Gastrocnemius medialis (tissue), 4 donors: ENCODE measurements around the gene OPCML. TPM values are rescaled to one million over a fixed set of nuclear protein-coding genes. Genes with fewer than 3 reads are reported as not detected.

Source experiments
- ATAC-seq, 2 donors: fragments of 150-250 bp; one replicate each; pipeline ENCODE4 v1.9.1; 2016
- DNase-seq, 2 donors: peaks; one replicate each; pipeline ENCODE4 v3.0.0-alpha.2; 2019
- H3K27ac ChIP-seq, 4 donors: fragments of 200-600 bp; sonication (generic); 1 replicate in 1 of 4; 2 replicates in 3 of 4; pipeline ENCODE4 v1.5.1; 2016 to 2018; ENCODE audit warnings: mild to moderate bottlenecking in 2 of 4, moderate library complexity in 1 of 4
- H3K27me3 ChIP-seq, 3 donors: fragments of 200-600 bp; sonication (generic) in 2 of 3; 1 replicate in 1 of 3; 2 replicates in 2 of 3; pipeline versions ENCODE4 v1.5.1 to v1.6.0; 2016 to 2019; ENCODE audit warnings: mild to moderate bottlenecking in 1 of 3, moderate library complexity in 1 of 3
- H3K36me3 ChIP-seq, 2 donors: fragments of 200-600 bp; sonication (generic) in 1 of 2; one replicate each; pipeline ENCODE4 v1.5.1; 2017 to 2018
- H3K4me1 ChIP-seq, 2 donors: fragments of 200-600 bp; sonication (generic) in 1 of 2; one replicate each; pipeline ENCODE4 v1.5.1; 2016 to 2017; ENCODE audit warnings: mild to moderate bottlenecking in 2 of 2
- H3K4me3 ChIP-seq, 4 donors: fragments of 200-600 bp; sonication (generic) in 3 of 4; 1 replicate in 1 of 4; 2 replicates in 3 of 4; pipeline ENCODE4 v1.5.1; 2016 to 2019; ENCODE audit warnings: mild to moderate bottlenecking in 2 of 4
- H3K9me3 ChIP-seq, 3 donors: fragments of 200-600 bp; sonication (generic) in 2 of 3; 1 replicate in 1 of 3; 2 replicates in 2 of 3; pipeline ENCODE4 v1.5.1; 2016 to 2019
- CTCF ChIP-seq, 5 experiments: fragments of 450-650 bp in 3 of 5; fragments of 200-600 bp in 2 of 5; sonication (generic) in 2 of 5; IDR thresholded peaks in 4 of 5; conservative IDR thresholded peaks in 1 of 5; 1 replicate in 4 of 5; 2 replicates in 1 of 5; pipeline ENCODE4 v1.5.1; 2016 to 2019; ENCODE audit warnings: antibody characterized with exemption in 5 of 5, mild to moderate bottlenecking in 3 of 5, moderate library complexity in 3 of 5
- POLR2A ChIP-seq, 2 donors: fragments of 450-650 bp; IDR thresholded peaks; one replicate each; pipeline ENCODE4 v1.6.1; 2017; ENCODE audit warnings: antibody characterized with exemption in 2 of 2, mild to moderate bottlenecking in 2 of 2, moderate library complexity in 2 of 2
- in situ Hi-C, 4 donors: fragments of 200-750 bp; cut with MboI; loops; one replicate each; pipeline versions ENCODE4 v1.15.0 to v1.8.0; 2017; ENCODE audit warnings: low sequenced_read_pairs in 4 of 4
- intact Hi-C: fragments of 100-400 bp; cut with DNase I; formaldehyde crosslinking; loops from one replicate; pipeline ENCODE4 v1.15.1; 2023; ENCODE audit warnings: low total_unique reads
- total RNA-seq, 4 donors: library from RNA; depleted of rRNA; stranded (reverse); fragments of >200 nt; gene quantifications; one replicate each; pipeline versions ENCODE4 v1.1.0 to v1.2.3, GENCODE V29; 2016

Gene OPCML
- total RNA-seq, 4 donors from 2014 or later, result not detected

GRCh38 chr11:133355095-133355494, 177.2 kb downstream of the OPCML start:
- intact Hi-C loops (no loop called here), in situ Hi-C loops (no loop called here)
- no peaks in the 10 kb centered on the region for H3K4me1 ChIP-seq
- H3K27me3 ChIP-seq, result no peaks in the 10 kb centered on the region
- TF ChIP-seq POLR2A (IDR thresholded peaks at IDR 0.05) (no peak), CTCF (IDR thresholded peaks at IDR 0.05 in 4 of 5, conservative IDR thresholded peaks at IDR 0.05 in 1 of 5) (no peak)
- no peak for ATAC-seq
- H3K9me3 ChIP-seq, result no peaks in the 10 kb centered on the region
- H3K27ac ChIP-seq, result no peak overlapping the region
- no peak overlapping the region for H3K4me3 ChIP-seq
- H3K36me3 ChIP-seq, result no peaks in the 10 kb centered on the region
- DNase-seq, result no peak

- TF ChIP-seq POLR2A (IDR thresholded peaks at IDR 0.05) (no peak), CTCF (IDR thresholded peaks at IDR 0.05 in 4 of 5, conservative IDR thresholded peaks at IDR 0.05 in 1 of 5) (no peak)
- Histone ChIP-seq H3K4me3 (no peak overlapping the region), H3K27me3 (no peaks in the 10 kb centered on the region), H3K9me3 (no peaks in the 10 kb centered on the region), H3K4me1 (no peaks in the 10 kb centered on the region), H3K36me3 (no peaks in the 10 kb centered on the region), H3K27ac (no peak overlapping the region)
- in situ Hi-C loops (no loop called here), intact Hi-C loops (no loop called here)
- ATAC-seq, result no peak
- DNase-seq, result no peak
Measured at GRCh38 chr11:133354069-133354468, 178.2 kb downstream of the OPCML start.

- Histone ChIP-seq H3K27ac (no peak overlapping the region), H3K4me1 (no peaks in the 10 kb centered on the region), H3K9me3 (no peaks in the 10 kb centered on the region), H3K4me3 (no peak overlapping the region), H3K36me3 (no peaks in the 10 kb centered on the region), H3K27me3 (no peaks in the 10 kb centered on the region)
- in situ Hi-C loops (no loop called here), intact Hi-C loops (no loop called here)
- DNase-seq, result no peak
- no peak for TF ChIP-seq CTCF (IDR thresholded peaks at IDR 0.05 in 4 of 5, conservative IDR thresholded peaks at IDR 0.05 in 1 of 5)
- TF ChIP-seq POLR2A (IDR thresholded peaks at IDR 0.05), result no peak
- no peak for ATAC-seq
Measured at GRCh38 chr11:133350045-133350444, 182.3 kb downstream of the OPCML start.

GRCh38 chr11:133347988-133348387, 184.3 kb downstream of the OPCML start:
- in situ Hi-C loops, result no loop called here
- H3K27ac ChIP-seq, result no peak overlapping the region
- no peaks in the 10 kb centered on the region for H3K27me3 ChIP-seq
- no peak overlapping the region for H3K4me3 ChIP-seq
- no peaks in the 10 kb centered on the region for H3K36me3 ChIP-seq
- no peak for ATAC-seq
- H3K4me1 ChIP-seq, result no peaks in the 10 kb centered on the region
- intact Hi-C loops, result no loop called here
- TF ChIP-seq CTCF (IDR thresholded peaks at IDR 0.05 in 4 of 5, conservative IDR thresholded peaks at IDR 0.05 in 1 of 5), result no peak
- TF ChIP-seq POLR2A (IDR thresholded peaks at IDR 0.05), result no peak
- DNase-seq, result no peak
- H3K9me3 ChIP-seq, result no peaks in the 10 kb centered on the region

GRCh38 chr11:133346137-133346536, 186.2 kb downstream of the OPCML start:
- no peaks in the 10 kb centered on the region for H3K27me3 ChIP-seq

More at GRCh38 chr11:133346137-133346536, 186.2 kb downstream of the OPCML start:
- no peaks in the 10 kb centered on the region for H3K36me3 ChIP-seq
- no peak for DNase-seq
- no peak overlapping the region for H3K27ac ChIP-seq
- no peak for ATAC-seq
- H3K4me3 ChIP-seq, result no peak overlapping the region
- in situ Hi-C loops, result no loop called here
- TF ChIP-seq CTCF (IDR thresholded peaks at IDR 0.05 in 4 of 5, conservative IDR thresholded peaks at IDR 0.05 in 1 of 5) (no peak), POLR2A (IDR thresholded peaks at IDR 0.05) (no peak)
- H3K9me3 ChIP-seq, result no peaks in the 10 kb centered on the region
- intact Hi-C loops, result no loop called here
- H3K4me1 ChIP-seq, result no peaks in the 10 kb centered on the region
